HepG2 (cell line): Measurements from ENCODE around the gene ODC1. TPM values are rescaled to one million over a fixed set of nuclear protein-coding genes. Genes with fewer than 3 reads are reported as not detected.

ENCODE experiments used
- ARID5B ChIP-seq: IDR thresholded peaks from 2 replicates; pipeline ENCODE4 v1.4.0; 2020; ENCODE audit warnings: mild to moderate bottlenecking, missing genetic modification reagents
- ATF3 ChIP-seq: sonication (generic); formaldehyde crosslinking; IDR thresholded peaks from 2 replicates; pipeline ENCODE4 v1.4.0; 2020; ENCODE audit warnings: missing genetic modification reagents
- BCL3 ChIP-seq: sonication (generic); formaldehyde crosslinking; IDR thresholded peaks from 2 replicates; pipeline ENCODE4 v1.5.1; 2020; ENCODE audit warnings: mild to moderate bottlenecking, missing genetic modification reagents, moderate library complexity
- BCL6 ChIP-seq: IDR thresholded peaks from 2 replicates; pipeline ENCODE4 v1.6.1; 2016; ENCODE audit warnings: missing genetic modification reagents, missing compliant biosample characterization
- BRF2 ChIP-seq: sonication (generic); formaldehyde crosslinking; IDR thresholded peaks from 2 replicates; pipeline ENCODE4 v1.8.1; 2022; ENCODE audit warnings: mild to moderate bottlenecking, missing genetic modification reagents
- CENPX ChIP-seq: sonication (generic); formaldehyde crosslinking; IDR thresholded peaks from 2 replicates; pipeline ENCODE4 v1.9.0; 2021; ENCODE audit warnings: mild to moderate bottlenecking, missing genetic modification reagents, moderate library complexity
- ELF3 ChIP-seq: IDR thresholded peaks from 2 replicates; pipeline ENCODE4 v1.6.1; 2016; ENCODE audit warnings: missing genetic modification reagents, missing compliant biosample characterization
- ETV5 ChIP-seq: IDR thresholded peaks from 2 replicates; pipeline ENCODE4 v1.6.1; 2018; ENCODE audit warnings: missing biosample characterization, missing genetic modification reagents, inconsistent platforms, borderline replicate concordance
- GABPA ChIP-seq, 2 experiments: IDR thresholded peaks; 2 replicates each; pipeline ENCODE4 v1.6.1; 2011 to 2016; ENCODE audit warnings: low read depth in 2 of 2, low read length in 1 of 2, missing biosample characterization in 1 of 2, missing genetic modification characterization in 1 of 2
- JUND ChIP-seq: sonication (generic); formaldehyde crosslinking; IDR thresholded peaks from 2 replicates; pipeline ENCODE4 v1.8.0; 2022; ENCODE audit warnings: mild to moderate bottlenecking, missing genetic modification reagents
- UBTF ChIP-seq: sonication (generic); formaldehyde crosslinking; IDR thresholded peaks from 2 replicates; pipeline ENCODE4 v1.4.0; 2020; ENCODE audit warnings: mild to moderate bottlenecking, missing genetic modification reagents
- ZNF501 ChIP-seq: sonication (generic); formaldehyde crosslinking; IDR thresholded peaks from 2 replicates; pipeline ENCODE4 v1.5.1; 2020; ENCODE audit warnings: mild to moderate bottlenecking, moderate library complexity, missing genetic modification reagents
- ZNF513 ChIP-seq: sonication (generic); formaldehyde crosslinking; conservative IDR thresholded peaks from 2 replicates; pipeline ENCODE4 v1.5.0; 2020; ENCODE audit warnings: missing genetic modification reagents
- ZNF563 ChIP-seq: sonication (generic); formaldehyde crosslinking; IDR thresholded peaks from 2 replicates; pipeline ENCODE4 v1.8.0; 2022; ENCODE audit warnings: mild to moderate bottlenecking, moderate library complexity, missing genetic modification reagents
- ZNF768 ChIP-seq: sonication (generic); formaldehyde crosslinking; IDR thresholded peaks from 2 replicates; pipeline ENCODE4 v1.4.0; 2020; ENCODE audit warnings: missing genetic modification reagents
- ZSCAN12 ChIP-seq: sonication (generic); formaldehyde crosslinking; IDR thresholded peaks from 2 replicates; pipeline ENCODE4 v1.9.0; 2021; ENCODE audit warnings: mild to moderate bottlenecking, missing genetic modification reagents
- polyA plus RNA-seq, 8 experiments: library from polyadenylated mRNA; depleted of rRNA in 3 of 8; stranded (reverse) in 7 of 8; unstranded in 1 of 8; fragments of >200 nt; fragmentation: Illumina TruSeq in 4 of 8; extraction: Trizol in 4 of 8; gene quantifications; 2 replicates each; pipeline versions ENCODE4 v1.2.1 to v1.2.3, GENCODE V29; 2011 to 2016; ENCODE audit warnings: low read depth in 4 of 8, missing spikeins in 1 of 8, mixed read lengths in 1 of 8; ENCODE audit not compliant: insufficient read depth in 1 of 8
- total RNA-seq, 5 experiments: library from RNA; depleted of rRNA; stranded (reverse); fragments of >200 nt; fragmentation: Illumina TruSeq; extraction: Trizol; gene quantifications; 2 replicates each; pipeline ENCODE4 v1.2.3, GENCODE V29; 2016; ENCODE audit warnings: low read depth in 1 of 5

Gene ODC1
- total and polyA plus RNA-seq, 2 of the 13 experiments (the other 11 are each of a cell fraction or from before 2014, with no cell fraction given), result 142 to 371 TPM

GRCh38 chr2:10493634-10494281 lies 45.6 kb upstream of the ODC1 start (continued):
- TF ChIP-seq ZNF513 (no peak), ZSCAN12 (no peak), BCL6 (CRISPR knock-in tag) (peak; percentile 44; the same call in 1 of the 2 replicates), ELF3 (peak; percentile 93), ARID5B (CRISPR knock-in tag) (peak; percentile 85), ZNF768 (CRISPR knock-in tag) (no peak), CENPX (CRISPR knock-in tag) (no peak), ZNF501 (CRISPR knock-in tag) (peak; percentile 88), JUND (0 out of 2 replicates have a peak, but pooled peaks have one; percentile 25), BRF2 (CRISPR knock-in tag) (no peak), BCL3 (CRISPR knock-in tag) (peak; percentile 98), UBTF (CRISPR knock-in tag) (peak; percentile 50; the same call in 1 of the 2 replicates), ATF3 (CRISPR knock-in tag) (no peak), ETV5 (CRISPR knock-in tag) (peak; percentile 74; the same call in 1 of the 2 replicates), GABPA (IDR thresholded peaks at IDR 0.05; ENCODE audit: low read depth, low read length) (no peak), GABPA (CRISPR knock-in tag; IDR thresholded peaks at IDR 0.05; ENCODE audit: low read depth) (peak; percentile 64), ZNF563 (CRISPR knock-in tag) (peak; percentile 29; the same call in 1 of the 2 replicates)
